Measurements from ENCODE around the gene CNNM3. TPM values are rescaled to one million over a fixed set of nuclear protein-coding genes. Genes with fewer than 3 reads are reported as not detected.

CNNM3 gene
- 3.8 TPM for polyA plus RNA-seq (2013, experiment 1 of 2)
- 3.8 TPM for polyA plus RNA-seq (2013, experiment 2 of 2)

DNA sequence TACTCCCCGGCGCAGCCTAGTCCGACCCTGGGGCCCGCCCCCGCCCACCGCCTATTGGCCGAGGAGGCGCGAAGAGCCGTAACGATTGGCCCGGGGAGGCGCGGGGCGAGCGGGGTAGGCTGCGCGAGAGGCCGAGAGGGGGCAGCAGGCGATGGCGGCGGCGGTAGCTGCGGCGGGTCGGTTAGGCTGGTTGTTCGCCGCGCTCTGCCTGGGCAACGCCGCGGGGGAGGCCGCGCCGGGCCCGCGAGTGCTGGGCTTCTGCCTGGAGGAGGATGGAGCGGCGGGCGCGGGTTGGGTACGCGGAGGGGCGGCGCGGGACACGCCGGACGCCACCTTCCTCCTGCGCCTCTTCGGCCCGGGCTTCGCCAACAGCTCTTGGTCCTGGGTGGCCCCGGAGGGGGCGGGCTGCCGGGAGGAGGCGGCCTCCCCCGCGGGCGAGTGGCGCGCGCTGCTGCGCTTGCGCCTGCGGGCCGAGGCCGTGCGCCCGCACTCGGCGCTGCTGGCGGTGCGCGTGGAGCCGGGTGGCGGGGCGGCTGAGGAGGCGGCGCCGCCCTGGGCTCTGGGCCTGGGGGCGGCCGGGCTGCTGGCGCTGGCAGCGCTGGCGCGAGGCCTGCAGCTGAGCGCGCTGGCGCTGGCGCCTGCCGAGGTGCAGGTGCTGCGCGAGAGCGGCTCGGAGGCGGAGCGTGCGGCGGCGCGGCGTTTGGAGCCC is at the start of gene CNNM3:
Gene CNNM3, plus strand, starts transcription at position 142 of the 709 bp plus-strand sequence. Its CDS starts 10 bp downstream, at position 152.
- Histone ChIP-seq H2BK12ac (ENCODE audit: low read length in 2 of 2) (peak within 1 kb of the TSS in 1 of 2 experiments; percentile 81), H3K4me3 (ENCODE audit: insufficient read depth in 1 of 2, low read depth in 1 of 2, low read length in 2 of 2) (peak within 1 kb of the TSS; percentile 81 to 88), H3K9me3 (ENCODE audit: control insufficient read depth, low read length) (no peaks in the 10 kb centered on the region), H2AK5ac (ENCODE audit: low read length, severe bottlenecking) (no peak within 1 kb of the TSS), H2BK5ac (ENCODE audit: low read depth, low read length, poor library complexity, severe bottlenecking) (peak within 1 kb of the TSS; percentile 83), H3K9ac (ENCODE audit: low read length) (peak within 1 kb of the TSS; percentile 72), H3K27me3 (ENCODE audit: control insufficient read depth in 1 of 2, insufficient read depth in 1 of 2, low read length in 2 of 2) (no peaks in the 10 kb centered on the region), H2AFZ (ENCODE audit: low read depth, low read length) (peak within 1 kb of the TSS; percentile 96), H4K8ac (ENCODE audit: low read length) (peak within 1 kb of the TSS; percentile 74), H3K4ac (ENCODE audit: low read depth in 1 of 2, low read length in 2 of 2) (peak within 1 kb of the TSS in 1 of 2 experiments; percentile 36), H3K36me3 (ENCODE audit: control insufficient read depth in 1 of 2, insufficient read depth in 2 of 2, low read depth in 1 of 2, low read length in 2 of 2) (peaks cover 0 to 10% of the 10 kb centered on the region in 2 experiments), H4K91ac (ENCODE audit: low read length) (peak within 1 kb of the TSS; percentile 86), H3K79me1 (replicated peaks; ENCODE audit: low read length, poor library complexity, severe bottlenecking) (peaks cover 36% of the 10 kb centered on the region), H3K27ac (ENCODE audit: low read length, poor library complexity, severe bottlenecking) (peak within 1 kb of the TSS; percentile 48), H2BK120ac (ENCODE audit: low read depth, low read length) (no peak within 1 kb of the TSS), H3K18ac (ENCODE audit: low read depth in 1 of 2, low read length in 2 of 2) (peak within 1 kb of the TSS; percentile 78 to 95), H3K4me1 (ENCODE audit: control insufficient read depth, insufficient read depth, low read depth, low read length) (peaks cover 17% of the 10 kb centered on the region), H3K14ac (ENCODE audit: low read length in 2 of 2) (peak within 1 kb of the TSS in 1 of 2 experiments; percentile 95), H3K23ac (ENCODE audit: low read length in 2 of 2) (peak within 1 kb of the TSS in 1 of 2 experiments; percentile 73), H3K4me2 (ENCODE audit: low read length, poor library complexity, severe bottlenecking) (peak within 1 kb of the TSS; percentile 96), H2BK15ac (ENCODE audit: low read depth, poor library complexity, severe bottlenecking) (peak within 1 kb of the TSS; percentile 91)
- WGBS: under 1% methylated on average over 37 of the region's 103 CpGs
- peak; percentile 95 for DNase-seq

- no peak for DNase-seq
- H3K27ac ChIP-seq (ENCODE audit: low read length, poor library complexity, severe bottlenecking): no peak overlapping the region
- H3K36me3 ChIP-seq (ENCODE audit: control insufficient read depth in 1 of 2, insufficient read depth in 2 of 2, low read depth in 1 of 2, low read length in 2 of 2): peaks cover 0 to 18% of the 10 kb centered on the region in 2 experiments
- no peak overlapping the region for H4K91ac ChIP-seq (ENCODE audit: low read length)
- no peak overlapping the region for H3K18ac ChIP-seq (ENCODE audit: low read depth in 1 of 2, low read length in 2 of 2)
- H3K14ac ChIP-seq (ENCODE audit: low read length in 2 of 2): no peak overlapping the region
- no peak overlapping the region for H2BK5ac ChIP-seq (ENCODE audit: low read depth, low read length, poor library complexity, severe bottlenecking)
- peaks cover 28% of the 10 kb centered on the region for H3K4me1 ChIP-seq (ENCODE audit: control insufficient read depth, insufficient read depth, low read depth, low read length)
- H2AK5ac ChIP-seq (ENCODE audit: low read length, severe bottlenecking): no peak overlapping the region
- H4K8ac ChIP-seq (ENCODE audit: low read length): no peak overlapping the region
- H3K4me3 ChIP-seq (ENCODE audit: insufficient read depth in 1 of 2, low read depth in 1 of 2, low read length in 2 of 2): no peak overlapping the region
- H3K9ac ChIP-seq (ENCODE audit: low read length): no peak overlapping the region
- no peak overlapping the region for H2BK12ac ChIP-seq (ENCODE audit: low read length in 2 of 2)
- H3K9me3 ChIP-seq (ENCODE audit: control insufficient read depth, low read length): no peaks in the 10 kb centered on the region
- H2BK15ac ChIP-seq (ENCODE audit: low read depth, poor library complexity, severe bottlenecking): no peak overlapping the region
- no peak overlapping the region for H3K4me2 ChIP-seq (ENCODE audit: low read length, poor library complexity, severe bottlenecking)
- H3K23ac ChIP-seq (ENCODE audit: low read length in 2 of 2): no peak overlapping the region
- H3K79me1 ChIP-seq (replicated peaks; ENCODE audit: low read length, poor library complexity, severe bottlenecking): peaks cover 45% of the 10 kb centered on the region
- no peaks in the 10 kb centered on the region for H3K27me3 ChIP-seq (ENCODE audit: control insufficient read depth in 1 of 2, insufficient read depth in 1 of 2, low read length in 2 of 2)
- H2BK120ac ChIP-seq (ENCODE audit: low read depth, low read length): no peak overlapping the region
- no peak overlapping the region for H2AFZ ChIP-seq (ENCODE audit: low read depth, low read length)
- H3K4ac ChIP-seq (ENCODE audit: low read depth in 1 of 2, low read length in 2 of 2): no peak overlapping the region
- WGBS: 95% methylated on average over 6 of the region's 9 CpGs
Observed at GRCh38 chr2:96767135-96767871, 48.8 kb upstream of the CNNM3 start.

- H2BK15ac ChIP-seq (ENCODE audit: low read depth, poor library complexity, severe bottlenecking): no peak overlapping the region
- H3K14ac ChIP-seq (ENCODE audit: low read length in 2 of 2): no peak overlapping the region
- 94% methylated on average over 8 of the region's 8 CpGs for WGBS
- peaks cover 0 to 18% of the 10 kb centered on the region in 2 experiments for H3K36me3 ChIP-seq (ENCODE audit: control insufficient read depth in 1 of 2, insufficient read depth in 2 of 2, low read depth in 1 of 2, low read length in 2 of 2)
- H3K4me2 ChIP-seq (ENCODE audit: low read length, poor library complexity, severe bottlenecking): no peak overlapping the region
- H3K9ac ChIP-seq (ENCODE audit: low read length): no peak overlapping the region
- DNase-seq: no peak
- H3K9me3 ChIP-seq (ENCODE audit: control insufficient read depth, low read length): no peaks in the 10 kb centered on the region
- no peak overlapping the region for H3K18ac ChIP-seq (ENCODE audit: low read depth in 1 of 2, low read length in 2 of 2)
- H3K79me1 ChIP-seq (replicated peaks; ENCODE audit: low read length, poor library complexity, severe bottlenecking): peaks cover 45% of the 10 kb centered on the region
- H3K4ac ChIP-seq (ENCODE audit: low read depth in 1 of 2, low read length in 2 of 2): no peak overlapping the region
- H2BK12ac ChIP-seq (ENCODE audit: low read length in 2 of 2): no peak overlapping the region
- no peak overlapping the region for H4K91ac ChIP-seq (ENCODE audit: low read length)
- no peak overlapping the region for H2AFZ ChIP-seq (ENCODE audit: low read depth, low read length)
- H3K27ac ChIP-seq (ENCODE audit: low read length, poor library complexity, severe bottlenecking): no peak overlapping the region
- no peak overlapping the region for H2BK120ac ChIP-seq (ENCODE audit: low read depth, low read length)
- no peak overlapping the region for H3K23ac ChIP-seq (ENCODE audit: low read length in 2 of 2)
- H3K27me3 ChIP-seq (ENCODE audit: control insufficient read depth in 1 of 2, insufficient read depth in 1 of 2, low read length in 2 of 2): no peaks in the 10 kb centered on the region
- no peak overlapping the region for H2AK5ac ChIP-seq (ENCODE audit: low read length, severe bottlenecking)
- no peak overlapping the region for H2BK5ac ChIP-seq (ENCODE audit: low read depth, low read length, poor library complexity, severe bottlenecking)
- H3K4me3 ChIP-seq (ENCODE audit: insufficient read depth in 1 of 2, low read depth in 1 of 2, low read length in 2 of 2): no peak overlapping the region
- no peak overlapping the region for H4K8ac ChIP-seq (ENCODE audit: low read length)
- H3K4me1 ChIP-seq (ENCODE audit: control insufficient read depth, insufficient read depth, low read depth, low read length): peaks cover 20% of the 10 kb centered on the region
Observed at GRCh38 chr2:96768083-96768561, 47.9 kb upstream of the CNNM3 start.

GRCh38 chr2:96769814-96770213 is 46.3 kb upstream of the CNNM3 start:
- Histone ChIP-seq H3K14ac (ENCODE audit: low read length in 2 of 2) (no peak overlapping the region), H3K9me3 (ENCODE audit: control insufficient read depth, low read length) (no peaks in the 10 kb centered on the region), H2BK120ac (ENCODE audit: low read depth, low read length) (no peak overlapping the region), H2BK12ac (ENCODE audit: low read length in 2 of 2) (no peak overlapping the region), H3K79me1 (replicated peaks; ENCODE audit: low read length, poor library complexity, severe bottlenecking) (peaks cover 37% of the 10 kb centered on the region), H2BK5ac (ENCODE audit: low read depth, low read length, poor library complexity, severe bottlenecking) (no peak overlapping the region), H3K23ac (ENCODE audit: low read length in 2 of 2) (no peak overlapping the region), H3K4me2 (ENCODE audit: low read length, poor library complexity, severe bottlenecking) (no peak overlapping the region), H3K27ac (ENCODE audit: low read length, poor library complexity, severe bottlenecking) (no peak overlapping the region), H3K4me3 (ENCODE audit: insufficient read depth in 1 of 2, low read depth in 1 of 2, low read length in 2 of 2) (no peak overlapping the region), H3K4me1 (ENCODE audit: control insufficient read depth, insufficient read depth, low read depth, low read length) (peaks cover 8% of the 10 kb centered on the region), H2AFZ (ENCODE audit: low read depth, low read length) (no peak overlapping the region), H3K27me3 (ENCODE audit: control insufficient read depth in 1 of 2, insufficient read depth in 1 of 2, low read length in 2 of 2) (no peaks in the 10 kb centered on the region), H3K9ac (ENCODE audit: low read length) (no peak overlapping the region), H3K18ac (ENCODE audit: low read depth in 1 of 2, low read length in 2 of 2) (no peak overlapping the region), H2BK15ac (ENCODE audit: low read depth, poor library complexity, severe bottlenecking) (no peak overlapping the region), H2AK5ac (ENCODE audit: low read length, severe bottlenecking) (no peak overlapping the region), H4K91ac (ENCODE audit: low read length) (no peak overlapping the region), H3K4ac (ENCODE audit: low read depth in 1 of 2, low read length in 2 of 2) (no peak overlapping the region), H3K36me3 (ENCODE audit: control insufficient read depth in 1 of 2, insufficient read depth in 2 of 2, low read depth in 1 of 2, low read length in 2 of 2) (peaks cover 0 to 18% of the 10 kb centered on the region in 2 experiments), H4K8ac (ENCODE audit: low read length) (peak overlapping the region; percentile 7)
- WGBS: 86% methylated on average over 7 of the region's 7 CpGs
- no peak for DNase-seq
